Esophagus squamous epithelium (tissue), 4 donors: ENCODE measurements around the gene MAP4K4.

ENCODE experiments used
- CTCF ChIP-seq, 6 experiments: fragments of 450-650 bp in 4 of 6; fragments of 200-600 bp in 2 of 6; sonication (generic) in 2 of 6; IDR thresholded peaks; one replicate each; pipeline ENCODE4 v1.5.1; 2016 to 2019; ENCODE audit warnings: antibody characterized with exemption in 6 of 6, mild to moderate bottlenecking in 4 of 6, moderate library complexity in 4 of 6
- POLR2A ChIP-seq, 4 donors: fragments of 450-650 bp; IDR thresholded peaks; one replicate each; pipeline ENCODE4 v1.6.1; 2017; ENCODE audit warnings: antibody characterized with exemption in 4 of 4, mild to moderate bottlenecking in 4 of 4, moderate library complexity in 3 of 4

GRCh38 chr2:101657787-101658186 is 39.7 kb upstream of the MAP4K4 start:
- no peak for TF ChIP-seq POLR2A (IDR thresholded peaks at IDR 0.05)
- TF ChIP-seq CTCF (IDR thresholded peaks at IDR 0.05), result no peak
